WI38 (cell line): ENCODE data around the gene RASD1.
A peak's percentile ranks its signal among the peaks of the same experiment; 100 is the strongest.

Experiments used
- H3K4me3 ChIP-seq: 2 replicates; pipeline ENCODE4 v1.5.1; 2011; ENCODE audit warnings: low read depth, mild to moderate bottlenecking, control low read depth, low read length
- CTCF ChIP-seq: IDR thresholded peaks from 2 replicates; pipeline ENCODE4 v1.5.1; 2012; ENCODE audit warnings: low read depth, mild to moderate bottlenecking, control low read depth, low read length

The RASD1 gene

GRCh38 chr17:17504341-17505140 is 8.3 kb upstream of the RASD1 start:
- no peak overlapping the region for H3K4me3 ChIP-seq
- TF ChIP-seq CTCF: no peak

GRCh38 chr17:17503566-17504130 is 7.5 kb upstream of the RASD1 start:
- no peak overlapping the region for H3K4me3 ChIP-seq
- TF ChIP-seq CTCF: no peak

GRCh38 chr17:17502741-17503565 is 6.8 kb upstream of the RASD1 start:
- H3K4me3 ChIP-seq: no peak overlapping the region
- no peak for TF ChIP-seq CTCF

- TF ChIP-seq CTCF: no peak
- H3K4me3 ChIP-seq: no peak overlapping the region
Observed at GRCh38 chr17:17500999-17501605, 4.9 kb upstream of the RASD1 start.

- TF ChIP-seq CTCF: no peak
Observed at GRCh38 chr17:17499402-17500145, 3.4 kb upstream of the RASD1 start.

GRCh38 chr17:17498606-17499301 is 2.6 kb upstream of the RASD1 start:
- 0 out of 2 replicates have a peak, but pooled peaks have one; percentile 2 for TF ChIP-seq CTCF
- no peak overlapping the region for H3K4me3 ChIP-seq

More at GRCh38 chr17:17499402-17500145, 3.4 kb upstream of the RASD1 start:
- no peak overlapping the region for H3K4me3 ChIP-seq
